ENCODE data around the gene FILIP1. TPM values are rescaled to one million over a fixed set of nuclear protein-coding genes. Genes with fewer than 3 reads are reported as not detected.

Gene FILIP1
- total RNA-seq, 1 donor from 2014 or later: 160 TPM

DNA sequence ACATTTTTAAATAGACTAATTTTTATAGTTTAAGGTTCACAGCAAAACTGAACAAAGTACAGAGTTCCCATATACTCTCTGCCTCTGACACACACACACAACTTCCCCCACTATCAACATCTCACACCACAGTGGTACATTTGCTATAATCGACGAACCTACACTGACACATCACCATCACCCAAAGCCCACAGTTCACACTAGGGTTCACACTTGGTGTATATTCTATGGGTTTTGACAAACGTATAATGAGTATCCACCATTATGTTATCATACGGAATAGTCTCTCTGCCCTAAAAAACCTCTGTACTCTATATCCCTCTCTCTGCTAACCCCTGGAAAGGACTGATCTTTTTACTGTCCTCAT lies 224.6 kb downstream of the FILIP1 start:
- DNase-seq (no peak), ATAC-seq (ENCODE audit: poor library complexity) (no peak)
- intact Hi-C loops (cut with DNase I): loop anchor here (5.0 kb wide), 1 partner anchor 258 kb away; no protein-coding TSS in a partner anchor

GRCh38 chr6:75268121-75268987 lies 225.2 kb downstream of the FILIP1 start:
- intact Hi-C loops (cut with DNase I): loop anchor here (5.0 kb wide), 1 partner anchor 259 kb away; no protein-coding TSS in a partner anchor
- no peak for ATAC-seq (ENCODE audit: poor library complexity)
- no peak for DNase-seq

- ATAC-seq (ENCODE audit: poor library complexity) (peak; percentile 29), DNase-seq (no peak)
- intact Hi-C loops (cut with DNase I): loop anchor here (5.0 kb wide), 1 partner anchor 260 kb away; no protein-coding TSS in a partner anchor
These were observed 226.1 kb downstream of the FILIP1 start for GRCh38 chr6:75267461-75267860.

DNA sequence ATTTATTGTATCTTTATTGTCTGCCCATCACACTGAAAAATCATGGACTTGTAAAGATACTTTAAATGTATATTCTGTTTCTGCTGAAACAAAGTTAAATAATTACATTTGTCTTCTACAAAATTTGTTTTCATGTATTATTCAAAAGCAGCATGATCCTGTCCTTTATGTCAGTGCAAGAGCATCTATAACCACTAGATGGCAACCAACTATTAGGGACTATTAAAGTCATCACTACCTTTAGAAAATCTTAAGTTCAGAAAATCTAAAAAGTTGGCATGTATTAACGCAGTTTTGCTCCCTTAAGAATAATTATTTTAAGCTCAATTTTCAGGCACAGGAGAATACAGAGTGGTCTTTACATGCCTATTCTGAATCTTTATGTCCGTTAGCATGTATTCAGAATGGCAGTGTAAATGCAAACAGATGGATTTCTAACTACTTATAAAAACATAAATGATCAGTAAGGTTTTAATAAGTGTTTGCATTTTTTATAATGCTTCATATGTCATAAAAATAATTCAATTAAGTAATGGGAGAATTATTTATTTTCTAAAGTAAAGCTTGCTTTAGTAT lies 226.8 kb downstream of the FILIP1 start:
- intact Hi-C loops (cut with DNase I): loop anchor here (5.0 kb wide), 1 partner anchor 260 kb away; no protein-coding TSS in a partner anchor
- DNase-seq (no peak), ATAC-seq (ENCODE audit: poor library complexity) (peak; percentile 80)

DNA sequence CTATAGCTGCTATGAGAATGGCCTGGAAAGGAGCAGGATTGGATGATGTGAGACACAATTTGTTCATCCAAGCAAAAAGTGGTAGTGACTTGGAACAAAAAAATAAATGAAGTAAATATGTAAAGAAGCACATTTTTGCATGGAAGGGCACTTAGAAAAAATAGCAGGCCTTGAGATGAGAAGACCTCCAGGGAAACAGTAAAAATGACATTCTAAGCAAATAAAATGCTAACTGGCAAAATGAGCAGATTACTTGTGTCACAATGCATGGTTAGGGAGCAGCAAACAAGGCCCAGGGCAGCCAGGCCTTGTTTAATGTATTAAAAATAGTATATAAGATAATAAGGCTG lies 230.2 kb downstream of the FILIP1 start:
- ATAC-seq (ENCODE audit: poor library complexity) (no peak), DNase-seq (no peak)
- intact Hi-C loops (cut with DNase I): no loop called here

DNA sequence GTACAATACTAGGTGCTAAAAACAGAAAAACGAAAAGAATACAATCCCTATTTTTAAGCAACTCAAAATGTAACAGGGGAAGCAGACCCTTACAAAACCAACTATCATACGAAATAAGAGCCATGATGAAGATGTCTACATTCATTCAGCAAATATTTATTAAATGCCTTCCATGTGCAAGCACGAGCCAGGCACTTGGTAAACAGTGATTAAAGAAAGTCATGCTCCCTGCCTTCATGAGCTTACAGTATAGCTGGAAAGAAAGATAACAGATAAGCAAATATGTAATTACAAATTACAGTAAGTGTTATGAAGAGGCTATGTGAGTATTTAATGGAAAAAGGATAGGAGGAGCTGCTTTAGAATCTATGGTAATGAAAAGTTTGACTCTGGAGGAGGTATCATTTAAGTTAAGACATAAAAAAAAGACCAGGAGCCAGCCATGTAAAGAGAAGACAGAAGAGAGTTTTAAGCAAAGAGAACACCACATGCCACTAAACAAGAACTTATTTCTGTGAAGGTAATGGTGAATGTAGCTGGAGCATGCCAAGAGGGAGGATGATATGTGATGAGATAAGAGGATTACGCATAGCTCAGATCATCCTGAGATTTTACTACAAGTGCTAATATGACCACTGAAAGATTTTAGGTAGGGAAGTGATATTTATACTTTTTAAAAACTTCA lies 230.7 kb downstream of the FILIP1 start:
- DNase-seq: no peak
- intact Hi-C loops (cut with DNase I): no loop called here
- ATAC-seq (ENCODE audit: poor library complexity): no peak

DNA sequence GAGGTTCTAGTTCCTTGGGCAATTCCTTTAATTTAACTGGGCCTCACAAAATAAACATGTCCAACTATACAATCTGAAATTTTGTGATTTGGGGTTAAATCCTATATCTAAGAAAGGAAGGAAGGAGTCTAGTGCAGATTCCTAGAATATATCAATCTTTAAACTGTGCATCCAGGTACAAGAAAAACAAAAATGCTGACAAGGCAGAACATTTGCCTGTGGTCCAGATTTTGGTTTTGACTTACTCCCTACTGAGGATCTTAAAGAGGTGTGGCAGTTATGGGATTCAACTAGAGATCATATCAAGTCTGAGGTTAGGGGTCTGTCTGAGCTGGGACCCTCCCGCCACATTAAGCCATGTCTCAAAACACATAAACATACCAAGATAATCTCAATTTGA lies 232.3 kb downstream of the FILIP1 start:
- DNase-seq (no peak), ATAC-seq (ENCODE audit: poor library complexity) (no peak)
- intact Hi-C loops (cut with DNase I): no loop called here

DNA sequence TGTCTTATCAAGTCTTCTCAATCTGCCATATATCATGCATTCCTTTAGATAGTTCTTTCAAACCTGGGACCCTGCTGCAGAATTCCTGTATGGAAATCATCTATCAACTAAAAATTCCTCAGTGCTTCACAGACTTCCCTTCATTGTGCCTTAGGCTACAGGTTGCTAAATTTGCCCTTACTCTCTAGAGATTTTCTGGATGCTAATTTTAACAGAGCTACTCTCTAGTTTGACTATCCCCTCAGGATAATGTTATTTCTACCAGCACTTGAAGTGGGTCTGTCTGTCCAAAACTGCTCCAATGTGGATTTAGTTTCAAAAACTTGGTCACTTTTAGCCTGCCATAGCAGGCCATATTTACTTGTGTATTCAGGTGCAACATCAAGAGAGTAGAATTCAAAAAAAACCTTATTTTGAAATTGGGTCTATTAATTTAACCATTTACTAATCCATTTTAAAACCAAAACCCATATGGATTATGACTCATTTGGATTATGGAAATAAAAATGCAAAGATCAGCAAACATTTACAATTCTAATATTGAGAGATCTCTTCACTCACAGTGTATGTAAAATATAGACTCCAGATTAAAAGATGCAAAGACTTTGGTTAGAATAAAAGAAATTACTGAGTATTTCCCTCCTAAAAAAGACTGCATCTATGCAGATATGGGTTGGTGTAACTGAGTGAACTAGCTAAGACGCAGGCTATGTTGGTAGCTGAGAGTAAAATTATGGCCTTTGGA lies 236.1 kb downstream of the FILIP1 start:
- DNase-seq (no peak), ATAC-seq (ENCODE audit: poor library complexity) (no peak)
- intact Hi-C loops (cut with DNase I): no loop called here

GRCh38 chr6:75250552-75250951 lies 243.0 kb downstream of the FILIP1 start:
- no peak for ATAC-seq (ENCODE audit: poor library complexity)
- DNase-seq: no peak
- intact Hi-C loops (cut with DNase I): no loop called here

- no peak for DNase-seq
- intact Hi-C loops (cut with DNase I): no loop called here
- no peak for ATAC-seq (ENCODE audit: poor library complexity)
These were observed 243.8 kb downstream of the FILIP1 start for GRCh38 chr6:75249837-75250236.

DNA sequence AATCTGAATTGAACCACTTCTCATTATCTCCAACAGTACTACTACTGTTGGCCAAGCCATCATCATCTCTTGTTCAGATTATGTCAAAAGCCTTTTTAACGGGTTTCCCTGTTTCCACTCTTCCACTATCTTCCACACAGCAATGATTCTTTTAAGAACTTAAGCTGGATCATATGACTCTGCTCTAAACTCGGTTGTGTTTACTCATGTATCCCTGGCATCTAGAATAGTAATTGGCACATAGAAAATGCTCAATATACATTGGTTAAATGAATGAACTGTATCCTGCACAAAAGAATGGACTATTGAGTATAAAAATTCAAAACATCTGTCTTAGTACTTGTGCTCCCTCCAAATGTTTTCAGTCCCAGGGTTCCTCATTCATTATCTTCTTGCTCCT lies 247.2 kb downstream of the FILIP1 start:
- intact Hi-C loops (cut with DNase I): no loop called here
- DNase-seq (no peak), ATAC-seq (ENCODE audit: poor library complexity) (no peak)

GRCh38 chr6:75244063-75244584 lies 249.5 kb downstream of the FILIP1 start:
- ATAC-seq (ENCODE audit: poor library complexity): peak; percentile 24
- intact Hi-C loops (cut with DNase I): no loop called here
- DNase-seq: no peak

GRCh38 chr6:75243333-75244062 lies 250.1 kb downstream of the FILIP1 start, which contains the start of gene COX7A2:
COX7A2 (minus strand) TSS chr6:75243801; CDS start chr6:75243734, 67 bp downstream.
- ATAC-seq (ENCODE audit: poor library complexity) (peak; percentile 98), DNase-seq (peak; percentile 92)
- intact Hi-C loops (cut with DNase I): no loop called here

Small RNAs within 50 kb of the gene (microRNA-seq; reads per million reads assigned to microRNA genes)
- not detected for gene MIR4463

Other genes starting within 250 kb of the FILIP1 start
- gene COX7A2, start 250.0 kb downstream of the FILIP1 start, total RNA-seq: 945 TPM
- gene TMEM30A, start 209.0 kb downstream of the FILIP1 start, total RNA-seq: 40.0 TPM
- 46.8 TPM for gene SENP6, start 108.1 kb upstream of the FILIP1 start, total RNA-seq